Hypothalamus (tissue), 51 donors: Measurements from ENCODE around the gene ISG15.
"Not testable (repeated sequence)": the region's sequence is repeated elsewhere in the genome, so short reads cannot be mapped to it uniquely, and the experiment has no call there.

Source experiments
- DNase-seq, 51 donors: peaks; one replicate each; lab custom pipeline; 2025; lab: John Stamatoyannopoulos, UW

The ISG15 gene

GRCh38 chr1:992362-992761, 20.9 kb upstream of the ISG15 start:
- no peak for DNase-seq

- DNase-seq: no peak
Observed at GRCh38 chr1:993379-993995, 19.8 kb upstream of the ISG15 start.

GRCh38 chr1:994546-994945, 18.8 kb upstream of the ISG15 start:
- not testable (repeated sequence) for DNase-seq

- no peak for DNase-seq
Observed at GRCh38 chr1:995665-996633, 17.3 kb upstream of the ISG15 start.

- DNase-seq: no peak
Observed at GRCh38 chr1:996851-997712, 16.2 kb upstream of the ISG15 start.

- no peak for DNase-seq
Observed at GRCh38 chr1:997713-997992, 15.6 kb upstream of the ISG15 start.

GRCh38 chr1:997993-998744, 15.1 kb upstream of the ISG15 start:
- no peak for DNase-seq

GRCh38 chr1:998745-998994, 14.6 kb upstream of the ISG15 start:
- no peak for DNase-seq

GRCh38 chr1:998995-999724, 14.1 kb upstream of the ISG15 start:
- DNase-seq: peak in 3 of 51 donors; percentile 30 to 44 (median 35)

GRCh38 chr1:999725-1000356, 13.5 kb upstream of the ISG15 start, which contains the start of gene HES4:
Gene HES4, minus strand, starts transcription at chr1:1000097. Its CDS starts 124 bp downstream, at chr1:999973.
- peak in 45 of 51 donors; percentile 26 to 87 (median 74) for DNase-seq

GRCh38 chr1:1000357-1001056, 12.8 kb upstream of the ISG15 start:
- DNase-seq: peak in 37 of 51 donors; percentile 25 to 88 (median 69)

- DNase-seq: no peak
Observed at GRCh38 chr1:1001057-1001783, 12.1 kb upstream of the ISG15 start.

- no peak for DNase-seq
Observed at GRCh38 chr1:1003618-1004419, 9.5 kb upstream of the ISG15 start.

GRCh38 chr1:1004420-1004779, 8.9 kb upstream of the ISG15 start:
- no peak for DNase-seq

GRCh38 chr1:1004780-1005697, 8.3 kb upstream of the ISG15 start:
- DNase-seq: no peak

- DNase-seq: no peak
Observed at GRCh38 chr1:1005774-1006304, 7.5 kb upstream of the ISG15 start.
